ENCODE data around the gene PPP1R9A.

Gene PPP1R9A

GRCh38 chr7:94904982-94905381 lies 2.4 kb upstream of the PPP1R9A start:
- TF ChIP-seq IKZF3 (tag by site-specific recombination; IDR thresholded peaks at IDR 0.05) (no peak), SP2 (tag by site-specific recombination; IDR thresholded peaks at IDR 0.05) (no peak), ZNF501 (tag by site-specific recombination; IDR thresholded peaks at IDR 0.05) (no peak), ZNF175 (tag by site-specific recombination; IDR thresholded peaks at IDR 0.05) (no peak), ZNF132 (tag by site-specific recombination; IDR thresholded peaks at IDR 0.05; ENCODE audit: borderline replicate concordance) (no peak), GLIS2 (tag by site-specific recombination; IDR thresholded peaks at IDR 0.05) (no peak), HOXD13 (CRISPR knock-in tag; IDR thresholded peaks at IDR 0.05; ENCODE audit: borderline replicate concordance) (no peak), ZNF623 (tag by site-specific recombination; IDR thresholded peaks at IDR 0.05) (no peak), ZNF433 (tag by site-specific recombination; IDR thresholded peaks at IDR 0.05; ENCODE audit: low read depth) (no peak), SALL2 (tag by site-specific recombination; IDR thresholded peaks at IDR 0.05; ENCODE audit: borderline replicate concordance) (no peak), ZNF548 (tag by site-specific recombination; IDR thresholded peaks at IDR 0.05) (no peak), SETDB1 (IDR thresholded peaks at IDR 0.05; ENCODE audit: insufficient read length, low read length) (no peak), ZNF707 (tag by site-specific recombination; IDR thresholded peaks at IDR 0.05) (no peak), ZFP41 (tag by site-specific recombination; IDR thresholded peaks at IDR 0.05; ENCODE audit: borderline replicate concordance) (no peak), ZNF140 (tag by site-specific recombination; IDR thresholded peaks at IDR 0.05) (no peak), OSR2 (tag by site-specific recombination; IDR thresholded peaks at IDR 0.05) (no peak), ZNF311 (tag by site-specific recombination; IDR thresholded peaks at IDR 0.05; ENCODE audit: borderline replicate concordance) (no peak), ZNF157 (tag by site-specific recombination; IDR thresholded peaks at IDR 0.05) (no peak), TCF7L2 (IDR thresholded peaks at IDR 0.05; ENCODE audit: borderline replicate concordance, low read depth, low read length) (no peak), TSHZ1 (tag by site-specific recombination; IDR thresholded peaks at IDR 0.05; ENCODE audit: borderline replicate concordance) (no peak)
- ChIA-PET POLR2A (no interaction called here), CTCF (no interaction called here)
- Histone ChIP-seq H3K4me1 (ENCODE audit: control insufficient read depth, insufficient read depth, low read length) (peaks cover 26% of the 10 kb centered on the region), H3K4me3 (ENCODE audit: low read depth, low read length) (no peak overlapping the region), H3K36me3 (ENCODE audit: control insufficient read depth in 2 of 2, insufficient read depth in 1 of 2, low read length in 2 of 2) (no peaks in the 10 kb centered on the region), H3K27ac (ENCODE audit: extremely low read depth, low read depth, low read length) (no peak overlapping the region), H3K9me3 (ENCODE audit: control insufficient read depth, insufficient read depth, low read depth, low read length) (no peaks in the 10 kb centered on the region)

GRCh38 chr7:94906065-94906851 lies 1.1 kb upstream of the PPP1R9A start:
- ChIA-PET CTCF (no interaction called here), POLR2A (no interaction called here)
- no peak for TF ChIP-seq PRDM6 (tag by site-specific recombination; IDR thresholded peaks at IDR 0.05)
- no peak for TF ChIP-seq ZNF529 (tag by site-specific recombination; IDR thresholded peaks at IDR 0.05; ENCODE audit: insufficient replicate concordance)
- TF ChIP-seq OVOL3 (tag by site-specific recombination; IDR thresholded peaks at IDR 0.05) = no peak
- no peak for TF ChIP-seq ZSCAN18 (tag by site-specific recombination; IDR thresholded peaks at IDR 0.05)
- no peak for TF ChIP-seq GLI4 (tag by site-specific recombination; IDR thresholded peaks at IDR 0.05)
- TF ChIP-seq ZNF324 (tag by site-specific recombination; IDR thresholded peaks at IDR 0.05) = no peak
- TF ChIP-seq PBX3 (CRISPR knock-in tag; IDR thresholded peaks at IDR 0.05) = no peak
- no peak for TF ChIP-seq ZSCAN23 (tag by site-specific recombination; IDR thresholded peaks at IDR 0.05)
- TF ChIP-seq ZNF302 (tag by site-specific recombination; IDR thresholded peaks at IDR 0.05; ENCODE audit: low read depth) = no peak
- TF ChIP-seq ZNF202 (tag by site-specific recombination; IDR thresholded peaks at IDR 0.05; ENCODE audit: borderline replicate concordance) = no peak
- Histone ChIP-seq H3K4me1 (ENCODE audit: control insufficient read depth, insufficient read depth, low read length) (peaks cover 26% of the 10 kb centered on the region), H3K27ac (ENCODE audit: extremely low read depth, low read depth, low read length) (no peak overlapping the region), H3K36me3 (ENCODE audit: control insufficient read depth in 2 of 2, insufficient read depth in 1 of 2, low read length in 2 of 2) (no peaks in the 10 kb centered on the region), H3K9me3 (ENCODE audit: control insufficient read depth, insufficient read depth, low read depth, low read length) (no peaks in the 10 kb centered on the region), H3K4me3 (ENCODE audit: low read depth, low read length) (no peak overlapping the region)
